ENCODE results near the gene ADD3.

ADD3 gene

DNA sequence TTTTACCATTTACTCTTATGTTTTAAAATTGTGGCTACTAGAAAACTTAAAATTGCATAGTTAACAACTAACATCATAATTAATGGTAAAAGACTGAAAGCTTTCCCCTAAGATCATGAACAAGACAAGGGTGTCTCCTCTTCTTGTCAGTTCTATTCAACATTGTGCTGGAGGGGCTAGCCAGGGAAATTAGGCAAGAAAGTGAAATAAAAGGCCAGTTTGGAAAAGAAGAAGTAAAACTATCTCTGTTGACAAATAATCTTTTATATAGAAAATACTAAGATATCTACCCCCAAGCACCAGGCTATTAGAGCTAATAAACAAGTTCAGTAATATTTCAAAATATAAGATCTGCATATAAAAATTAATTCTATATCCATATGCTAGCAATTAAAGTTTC is 152.7 kb downstream of the ADD3 start:
- no peak for DNase-seq

DNA sequence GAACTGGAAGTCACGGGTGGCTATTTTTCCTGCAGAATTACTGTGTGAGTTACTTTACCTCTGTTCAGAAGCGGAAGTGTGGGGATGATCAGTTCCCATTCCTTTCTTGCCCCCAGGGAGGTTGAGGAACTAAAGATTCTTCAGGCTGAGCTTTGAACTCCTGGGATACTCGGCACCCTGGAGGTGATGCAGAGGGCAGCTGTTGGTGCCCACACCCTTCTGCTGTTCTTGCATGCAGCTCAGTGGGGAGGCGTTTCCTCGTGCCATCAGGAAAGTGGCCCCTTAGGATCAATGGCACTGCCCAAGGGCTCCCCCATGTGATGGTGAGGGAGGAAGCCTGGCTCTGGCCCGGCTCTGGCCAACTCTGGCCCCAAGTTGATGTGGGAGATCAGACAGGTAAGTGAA is 155.0 kb downstream of the ADD3 start:
- DNase-seq, result no peak

- no peak for DNase-seq
Measured at GRCh38 chr10:110163192-110163773, 155.5 kb downstream of the ADD3 start.

DNA sequence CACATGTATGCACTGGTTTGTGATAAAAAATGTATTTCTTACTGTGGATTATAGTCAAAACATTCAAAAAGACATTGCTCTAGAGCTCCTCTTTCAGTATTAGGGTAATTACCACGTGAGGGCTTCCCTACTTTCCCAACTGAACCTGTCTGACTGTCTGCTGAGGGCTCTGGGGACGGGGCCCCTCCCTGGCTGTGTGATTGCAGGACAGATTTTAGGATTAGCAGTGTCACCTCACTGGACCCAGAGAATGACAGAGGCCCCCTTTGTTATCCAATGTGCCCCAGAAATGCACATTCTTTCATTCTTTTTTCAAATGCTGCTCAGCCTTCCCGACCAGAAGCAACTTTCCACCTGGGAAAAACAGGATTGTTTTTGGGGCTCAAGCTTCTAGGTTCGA is 156.1 kb downstream of the ADD3 start:
- DNase-seq, result no peak

DNA sequence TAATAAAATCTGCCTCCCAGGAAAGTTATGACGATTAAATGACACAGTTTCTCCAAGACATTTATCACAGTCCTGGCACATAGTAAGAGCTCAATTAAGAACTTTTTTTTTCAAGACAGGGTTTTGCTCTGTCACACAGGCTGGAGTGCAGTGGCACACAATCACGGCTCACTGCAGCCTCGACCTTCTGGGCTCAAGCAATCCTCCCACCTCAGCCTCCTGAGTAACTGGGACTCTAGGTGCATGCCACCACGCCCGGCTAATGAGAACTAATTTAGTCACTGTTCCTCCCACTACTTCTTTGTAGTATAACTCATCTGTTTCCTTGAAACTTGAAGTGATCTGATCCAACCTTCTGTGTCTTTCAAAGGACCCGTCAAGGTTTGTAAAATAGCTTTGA is 157.5 kb downstream of the ADD3 start:
- peak; percentile 32 to 41 for DNase-seq

- DNase-seq, result no peak
Measured at GRCh38 chr10:110167149-110167548, 159.4 kb downstream of the ADD3 start.

DNA sequence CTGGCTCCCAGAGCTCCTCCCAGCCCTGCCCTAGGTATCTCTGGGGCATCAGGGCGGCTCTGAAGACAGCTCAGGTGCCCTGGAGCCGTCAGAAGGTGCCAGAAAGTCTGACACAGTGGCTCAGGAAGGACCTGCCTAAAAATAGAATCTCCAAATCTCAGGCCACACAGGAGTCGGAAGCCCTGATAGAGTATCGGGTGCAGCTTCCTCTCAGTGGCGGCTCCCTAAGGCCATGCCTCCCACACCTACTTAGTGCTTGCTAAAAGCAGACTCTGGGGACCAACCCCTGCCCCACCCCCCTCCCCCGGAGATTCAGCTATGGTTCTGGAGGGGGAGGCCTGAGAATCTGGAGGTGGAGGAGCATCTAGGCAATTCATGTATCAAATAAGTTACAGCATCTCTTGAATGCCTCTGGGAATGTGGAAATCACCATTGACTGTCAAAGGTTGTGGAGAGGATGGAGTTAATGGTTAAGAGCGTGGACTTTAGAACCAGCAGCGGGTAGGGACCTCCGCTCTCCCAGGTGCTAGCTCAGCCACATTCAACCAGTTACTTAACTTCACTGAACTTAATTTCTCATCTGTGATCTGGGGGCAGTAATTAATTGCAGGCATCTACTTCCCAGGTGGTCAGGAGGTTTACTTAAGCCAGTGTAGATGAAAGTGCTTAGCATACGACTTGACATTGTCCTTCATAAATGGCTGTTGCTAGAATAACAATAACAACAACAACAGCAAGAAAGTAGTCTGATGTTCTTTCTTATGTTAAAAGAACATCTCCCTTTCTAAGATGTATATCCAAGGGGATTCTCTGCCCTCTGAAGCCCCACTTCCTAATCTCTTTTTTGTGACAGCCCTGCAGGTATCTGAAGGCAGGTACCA is 161.1 kb downstream of the ADD3 start:
- no peak for DNase-seq

DNA sequence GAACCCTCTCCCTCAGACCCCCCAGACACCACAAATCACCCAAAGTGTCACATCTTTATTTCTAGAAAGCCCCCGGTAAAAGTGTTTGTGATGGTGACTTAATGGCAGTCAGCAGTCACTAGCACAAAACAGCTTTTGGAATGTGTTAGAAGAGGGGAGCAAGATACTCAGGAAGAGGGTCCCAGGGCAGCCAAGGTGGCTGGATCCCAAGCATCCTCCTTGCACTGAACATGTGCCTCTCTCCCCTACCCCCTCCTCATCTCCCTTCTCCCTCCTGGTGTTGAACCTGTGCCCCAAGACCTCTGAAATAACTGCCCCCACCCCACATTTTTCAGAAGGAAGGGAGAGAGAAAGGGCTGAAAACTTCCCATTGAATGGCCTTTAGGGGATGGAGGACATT is 161.8 kb downstream of the ADD3 start:
- DNase-seq, result no peak

- no peak for DNase-seq
Measured at GRCh38 chr10:110170142-110170971, 162.6 kb downstream of the ADD3 start.

DNA sequence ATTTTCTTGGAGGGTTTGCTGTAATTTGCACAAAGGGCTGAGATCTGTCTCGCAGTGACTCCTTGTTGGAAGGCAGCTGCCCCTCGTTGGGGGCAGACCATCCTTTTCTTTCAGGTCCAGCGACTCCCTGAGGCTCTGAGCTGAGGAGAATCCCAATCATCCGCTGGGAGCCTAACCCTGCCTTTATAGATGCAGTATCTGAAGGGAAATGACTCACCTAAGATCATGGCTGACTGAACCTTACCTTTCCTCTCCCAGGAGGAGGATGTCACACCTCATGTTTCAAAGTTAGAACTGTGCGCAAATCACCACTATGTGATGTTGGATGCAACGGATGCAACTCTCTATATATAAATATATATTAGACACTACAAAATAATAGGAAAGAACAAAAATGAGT is 163.2 kb downstream of the ADD3 start:
- no peak for DNase-seq

DNA sequence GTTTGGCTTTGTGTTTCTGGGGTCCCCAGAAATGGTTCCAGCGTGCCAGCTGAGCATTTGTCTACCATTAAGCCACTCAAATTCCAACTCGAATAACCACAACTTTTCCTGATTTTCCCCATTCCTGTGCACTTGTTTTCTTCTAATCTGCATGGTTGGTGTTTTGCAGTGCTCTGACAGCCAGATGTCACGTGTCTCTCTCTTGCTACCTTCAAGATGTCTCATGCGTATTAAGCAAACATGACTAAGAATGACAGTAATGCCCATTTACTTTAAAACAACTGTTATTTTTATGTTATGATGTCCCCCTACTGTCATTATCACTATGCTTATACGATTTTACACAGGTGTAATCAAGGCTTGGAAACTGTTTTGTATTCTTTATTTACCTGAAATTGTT is 164.4 kb downstream of the ADD3 start:
- DNase-seq, result no peak

DNA sequence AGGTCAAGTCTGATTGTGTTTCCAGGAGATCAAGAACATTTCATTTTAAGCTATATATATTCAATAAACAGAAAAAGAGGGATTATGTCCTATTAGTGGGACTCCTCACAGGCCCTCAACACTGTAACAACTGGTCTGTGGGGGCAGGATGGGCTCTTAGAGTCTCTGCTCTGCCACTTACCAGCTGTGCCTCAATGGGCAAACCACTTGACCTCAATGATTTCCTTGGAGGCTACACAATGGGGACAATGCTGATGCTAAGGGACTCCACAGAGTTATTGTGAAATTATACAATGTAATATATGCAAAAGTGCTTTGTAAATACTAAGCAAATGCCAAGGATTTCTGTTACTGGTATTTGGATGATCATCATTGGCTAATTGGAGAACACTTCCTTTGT is 166.4 kb downstream of the ADD3 start:
- DNase-seq, result no peak

- no peak for DNase-seq
Measured at GRCh38 chr10:110174816-110175215, 167.0 kb downstream of the ADD3 start.

DNA sequence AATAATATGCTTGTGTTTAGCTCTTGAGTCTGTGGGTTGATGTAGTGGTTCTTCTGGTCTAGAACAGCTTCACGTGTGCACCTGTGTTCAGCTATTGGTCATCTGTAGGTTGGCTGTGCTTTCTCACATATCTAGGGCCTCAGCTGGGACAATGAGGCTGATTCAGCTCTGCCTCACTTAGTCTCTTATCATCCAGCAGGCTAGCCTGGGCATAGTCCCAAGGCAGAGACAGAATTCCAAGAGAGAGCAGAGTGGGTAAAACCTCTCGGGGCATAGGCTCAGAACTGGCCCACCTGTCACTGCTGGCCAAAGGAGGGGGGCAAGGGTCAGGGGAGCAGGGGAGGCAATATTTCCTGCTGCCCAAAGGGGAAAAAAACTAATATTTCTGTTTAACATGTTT is 167.6 kb downstream of the ADD3 start:
- no peak for DNase-seq

DNA sequence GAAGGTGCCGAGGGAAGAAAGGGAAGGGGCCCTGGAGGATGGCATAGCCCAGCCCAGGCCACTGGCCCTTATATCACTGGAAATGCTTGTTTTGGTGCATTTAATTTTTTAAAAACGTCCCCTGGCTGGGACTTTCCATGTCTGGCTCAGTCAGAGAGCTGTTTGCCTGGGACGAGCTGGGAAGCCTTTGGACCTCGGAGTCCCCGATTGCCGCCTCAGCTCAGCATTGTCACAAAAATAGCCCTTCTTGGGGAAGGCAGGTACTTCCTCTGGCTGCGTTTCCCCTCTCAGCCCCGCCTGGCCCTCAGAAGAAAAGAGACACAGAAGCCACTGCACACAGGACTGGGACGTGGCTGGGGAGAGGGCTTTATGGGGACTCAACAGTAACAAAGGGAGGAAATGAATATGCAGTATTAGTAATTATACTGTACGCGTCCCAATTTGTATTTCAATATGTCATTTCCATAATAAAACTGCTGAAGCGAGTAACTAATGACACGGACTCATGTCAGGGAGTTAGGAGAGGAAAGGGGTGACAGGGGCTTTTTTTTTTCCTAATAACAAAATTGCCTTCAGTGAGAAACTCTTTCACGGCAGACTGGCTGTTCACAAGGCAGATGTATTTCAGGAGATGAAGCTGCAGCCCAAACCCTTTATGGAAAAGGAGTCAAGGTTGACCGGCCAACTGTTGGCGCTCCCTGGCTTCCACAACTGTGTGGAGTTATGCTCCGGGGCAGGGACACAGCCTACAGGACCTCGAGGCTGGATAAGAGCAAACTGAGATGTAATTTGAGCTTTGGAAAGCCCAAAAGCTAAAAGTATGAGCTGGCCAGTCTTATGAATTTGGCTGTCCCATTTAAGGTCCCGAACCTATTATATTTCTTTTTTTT is 168.6 kb downstream of the ADD3 start:
- no peak for DNase-seq

DNA sequence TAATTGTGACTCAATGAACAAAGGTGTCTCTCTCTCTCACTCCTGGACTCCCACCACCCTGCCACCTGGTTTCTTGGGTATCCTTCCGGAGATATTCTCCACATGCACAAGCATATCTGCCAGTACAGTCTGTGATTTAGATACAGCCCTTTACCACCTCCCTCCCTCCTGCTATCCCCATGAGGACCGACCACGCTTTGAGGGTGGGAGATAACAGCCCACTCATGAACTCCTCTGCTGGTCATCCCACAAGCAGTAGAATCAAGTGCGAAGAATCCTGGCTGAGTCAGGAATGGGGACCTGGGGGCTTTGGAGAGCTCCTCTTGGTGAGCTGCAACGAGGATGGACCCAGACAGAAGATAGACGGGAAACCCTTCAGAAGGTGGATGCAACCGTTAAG is 171.4 kb downstream of the ADD3 start:
- no peak for DNase-seq

DNA sequence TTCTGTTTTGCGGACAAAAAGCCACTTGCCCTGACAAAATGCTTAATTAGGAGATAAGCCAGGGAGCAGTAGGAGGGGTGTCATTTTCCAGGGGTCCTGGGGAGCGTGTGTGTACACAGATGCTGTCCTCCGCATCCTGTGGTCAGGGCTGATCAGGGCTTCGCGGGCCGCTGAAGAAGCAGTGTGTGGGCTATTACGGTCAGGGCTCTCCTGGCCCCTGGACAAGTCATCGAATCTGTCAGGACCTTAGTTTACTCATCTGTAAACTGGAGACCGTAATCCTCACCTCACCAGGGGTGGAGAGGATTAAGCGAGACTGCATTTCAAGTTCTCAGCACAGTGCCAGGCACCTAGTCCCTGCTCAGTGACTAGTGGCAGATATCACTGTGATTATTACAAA is 173.7 kb downstream of the ADD3 start:
- no peak for DNase-seq

DNA sequence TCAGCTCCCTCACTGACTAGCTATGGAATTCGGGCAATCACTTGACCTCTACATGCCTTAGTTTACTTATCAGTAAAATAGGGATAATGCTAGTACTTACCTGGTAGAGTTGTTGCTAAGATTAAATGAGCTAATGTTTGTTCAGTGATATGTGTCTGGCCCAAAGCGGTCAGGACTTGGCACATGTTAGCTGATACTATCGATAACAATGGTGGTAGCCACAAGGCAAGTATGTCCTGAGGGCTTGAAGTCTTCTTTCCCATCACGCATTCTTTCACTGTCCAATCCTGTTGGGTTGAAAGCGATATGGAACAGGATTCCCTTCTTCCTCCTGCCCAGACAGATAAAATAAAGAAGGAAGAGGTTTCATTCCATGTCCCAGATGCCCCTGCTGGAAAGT is 174.1 kb downstream of the ADD3 start:
- no peak for DNase-seq

- no peak for DNase-seq
Measured at GRCh38 chr10:110184398-110184797, 176.6 kb downstream of the ADD3 start.

Data from activated CD4-positive, alpha-beta T cell treated with anti-CD3 and anti-CD28 coated beads, Interleukin-2, amount 50 U/mL, for 48 hours (primary cell).